Endothelial cell of umbilical vein (primary cell): ENCODE data around the gene G3BP1. TPM values are rescaled to one million over a fixed set of nuclear protein-coding genes. Genes with fewer than 3 reads are reported as not detected.

ENCODE experiments used
- BruUV-seq: library from RNA; stranded (reverse); fragments of 400-500 nt; replicated peaks from 2 replicates; lab custom pipeline; 2021; lab: Mats Ljungman, UMichigan
- CTCF ChIA-PET: fragments of 300-600, 350-600 bp; sonication (Branson Sonifier 250); formaldehyde crosslinking; loops from one replicate; lab custom pipeline; 2021; ENCODE audit warnings: antibody characterized with exemption, inconsistent platforms; lab: Charles Lee
- POLR2A ChIA-PET: fragments of 300-600, 350-600 bp; sonication (Branson Sonifier 250); formaldehyde crosslinking; loops from one replicate; lab custom pipeline; 2021; ENCODE audit warnings: antibody characterized with exemption, inconsistent platforms; lab: Charles Lee
- DNase-seq: peaks from one replicate; pipeline ENCODE4 v3.0.0-alpha.2; 2011; ENCODE audit warnings: low read depth, low spot score
- FAIRE-seq: peaks from 2 replicates; lab custom pipeline; 2011; peaks lifted over from hg19 to GRCh38; lab: Jason Lieb, UNC
- H2AFZ ChIP-seq: 2 replicates; pipeline ENCODE4 v1.6.0; 2012; ENCODE audit warnings: low read depth, low read length, control low read depth, inconsistent platforms
- H3K27ac ChIP-seq: 2 replicates; pipeline ENCODE4 v1.5.1; 2011; ENCODE audit warnings: low read depth, mild to moderate bottlenecking, control low read depth, low read length, moderate library complexity; ENCODE audit not compliant: insufficient read depth
- H3K27me3 ChIP-seq, 2 experiments: 2 replicates each; pipeline versions ENCODE4 v1.6.0 to v1.6.1; 2011; ENCODE audit warnings: low read length in 2 of 2, mixed read lengths in 1 of 2; ENCODE audit not compliant: control insufficient read depth in 2 of 2, insufficient read depth in 2 of 2
- H3K36me3 ChIP-seq, 2 experiments: 2 replicates in 1 of 2; 3 replicates in 1 of 2; pipeline ENCODE4 v1.5.1; 2011; ENCODE audit warnings: low read length in 2 of 2, mild to moderate bottlenecking in 1 of 2, moderate library complexity in 1 of 2; ENCODE audit not compliant: control insufficient read depth in 2 of 2, insufficient read depth in 2 of 2; ENCODE audit errors: extremely low read depth in 1 of 2
- H3K4me1 ChIP-seq: 3 replicates; pipeline ENCODE4 v1.5.1; 2011; ENCODE audit warnings: mild to moderate bottlenecking, low read length; ENCODE audit not compliant: control insufficient read depth, insufficient read depth; ENCODE audit errors: extremely low read depth
- H3K4me2 ChIP-seq: 2 replicates; pipeline ENCODE4 v1.6.1; 2011; ENCODE audit warnings: low read length, control low read depth, mixed read lengths; ENCODE audit not compliant: insufficient read depth
- H3K4me3 ChIP-seq, 3 experiments: fragments of 200-600 bp in 1 of 3; sonication (generic), shearing (Covaris generic) in 1 of 3; replicated peaks in 1 of 3; 2 replicates each; pipeline ENCODE4 v1.5.1; 2011 to 2016; ENCODE audit warnings: control low read depth in 3 of 3, low read length in 3 of 3, mild to moderate bottlenecking in 2 of 3, inconsistent platforms in 1 of 3, low read depth in 1 of 3, moderate library complexity in 1 of 3; ENCODE audit not compliant: insufficient read depth in 1 of 3
- H3K79me2 ChIP-seq: 2 replicates; pipeline ENCODE4 v1.6.0; 2012; ENCODE audit warnings: low read length, inconsistent platforms; ENCODE audit not compliant: control insufficient read depth, insufficient read depth
- H3K9ac ChIP-seq: replicated peaks from 2 replicates; pipeline ENCODE3; 2011; ENCODE audit warnings: low read length, control low read depth; ENCODE audit not compliant: insufficient read depth; ENCODE audit errors: extremely low read depth
- H3K9me1 ChIP-seq: replicated peaks from 3 replicates; pipeline ENCODE4 v1.6.0; 2011; ENCODE audit warnings: mild to moderate bottlenecking, low read length; ENCODE audit not compliant: control insufficient read depth, insufficient read depth; ENCODE audit errors: extremely low read depth
- H3K9me3 ChIP-seq: replicated peaks from 2 replicates; pipeline ENCODE4 v1.5.1; 2012; ENCODE audit warnings: low read length, inconsistent platforms; ENCODE audit not compliant: control insufficient read depth, insufficient read depth
- H4K20me1 ChIP-seq: replicated peaks from 2 replicates; pipeline ENCODE3; 2011; ENCODE audit warnings: mild to moderate bottlenecking, low read length; ENCODE audit not compliant: control insufficient read depth, insufficient read depth; ENCODE audit errors: extremely low read depth
- EZH2 ChIP-seq: IDR thresholded peaks from 2 replicates; pipeline ENCODE4 v1.6.1; 2012; ENCODE audit warnings: borderline replicate concordance, low read depth, mild to moderate bottlenecking, moderate library complexity, low read length, inconsistent platforms; ENCODE audit not compliant: severe bottlenecking
- GATA2 ChIP-seq: IDR thresholded peaks from 2 replicates; pipeline ENCODE4 v1.7.0; 2011; ENCODE audit warnings: low read depth, mild to moderate bottlenecking, moderate library complexity, mixed read lengths, low read length; ENCODE audit not compliant: insufficient read length, insufficient read depth
- JUN ChIP-seq: IDR thresholded peaks from 2 replicates; pipeline ENCODE4 v1.6.1; 2011; ENCODE audit warnings: borderline replicate concordance, low read depth; ENCODE audit not compliant: insufficient read length, insufficient read depth
- MYC ChIP-seq: IDR thresholded peaks from one replicate; pipeline ENCODE4 v1.6.1; 2011; ENCODE audit warnings: mild to moderate bottlenecking, low read depth, low read length
- POLR2A ChIP-seq: IDR thresholded peaks from 2 replicates; pipeline ENCODE4 v1.6.1; 2012; ENCODE audit warnings: low read depth, mild to moderate bottlenecking, control low read depth, low read length
- POLR2AphosphoS5 ChIP-seq: IDR thresholded peaks from 2 replicates; pipeline ENCODE4 v1.6.1; 2012; ENCODE audit warnings: low read depth, mild to moderate bottlenecking, control low read depth, low read length, moderate library complexity; ENCODE audit not compliant: insufficient read depth
- dilution Hi-C: fragments of 300-500 bp; cut with MboI; formaldehyde crosslinking; loops from one replicate; pipeline ENCODE4 v1.15.0; 2019; ENCODE audit warnings: low sequenced_read_pairs; ENCODE audit not compliant: extremely low pct_ligation_motif_present
- intact Hi-C: fragments of 100-400 bp; cut with micrococcal nuclease; formaldehyde crosslinking; loops from one replicate; pipeline ENCODE4 v1.10.0; 2022
- polyA plus RNA-seq, 4 experiments: library from polyadenylated mRNA; depleted of rRNA in 3 of 4; stranded (reverse) in 3 of 4; unstranded in 1 of 4; fragments of >200 nt; gene quantifications; 2 replicates each; pipeline versions ENCODE4 v1.2.1 to v1.2.3, GENCODE V29; 2011 to 2012; ENCODE audit warnings: missing spikeins in 1 of 4
- total RNA-seq: library from RNA; stranded (reverse); gene quantifications from 2 replicates; pipeline ENCODE4 v1.2.3, GENCODE V29; 2021
- TF ChIP-seq, protein P1 (sequence below), 2 donors: IDR thresholded peaks; 1 replicate in 1 of 2; 2 replicates in 1 of 2; pipeline ENCODE4 v1.5.1; 2011; ENCODE audit warnings: low read length in 2 of 2, mild to moderate bottlenecking in 2 of 2, moderate library complexity in 2 of 2, control low read depth in 1 of 2, inconsistent platforms in 1 of 2, low read depth in 1 of 2; ENCODE audit not compliant: insufficient read depth in 1 of 2; ENCODE audit errors: extremely low read depth in 1 of 2

The G3BP1 gene
- total and polyA plus RNA-seq, 2 donors (not counting 3 experiments of a cell fraction or from before 2014, with no cell fraction given): 50.5 to 262 TPM

DNA sequence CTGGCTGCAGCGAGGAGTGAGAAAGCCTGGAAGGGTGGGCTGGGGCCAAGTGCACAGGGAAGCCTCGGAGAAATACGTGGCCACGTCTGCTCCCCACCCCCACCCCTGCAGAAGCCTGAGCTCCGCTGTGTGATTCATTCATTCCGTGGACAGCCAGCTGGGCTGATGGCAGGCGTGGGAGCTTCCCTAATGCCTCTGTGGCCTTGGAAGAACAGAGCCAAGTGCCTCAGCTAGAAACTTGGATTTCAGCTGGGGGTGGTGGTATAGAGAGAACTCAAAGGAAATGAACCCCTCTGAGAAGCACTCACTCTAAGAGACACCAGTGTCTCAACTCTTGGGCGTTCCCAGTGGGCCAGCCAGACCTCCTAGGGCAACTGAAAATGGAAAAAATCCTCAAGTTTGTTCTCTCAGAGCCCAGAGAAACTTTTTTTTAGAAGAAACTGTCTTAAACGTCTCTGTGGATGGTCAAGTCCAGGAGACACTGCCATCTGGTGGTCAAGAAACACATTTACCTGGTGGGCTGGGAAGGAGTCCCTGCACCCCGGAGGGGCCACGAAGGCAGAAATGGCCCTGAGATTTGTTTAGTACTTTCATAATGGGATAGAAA, 31.3 kb upstream of the G3BP1 start:
- Histone ChIP-seq H3K27me3 (no peaks in the 10 kb centered on the region), H3K4me1 (peaks cover 38% of the 10 kb centered on the region), H3K9me1 (no peaks in the 10 kb centered on the region), H3K4me3 (no peak overlapping the region), H3K36me3 (no peaks in the 10 kb centered on the region), H3K79me2 (no peaks in the 10 kb centered on the region), H4K20me1 (no peaks in the 10 kb centered on the region), H3K9me3 (no peaks in the 10 kb centered on the region), H3K4me2 (peak overlapping the region; percentile 45), H3K9ac (peak overlapping the region; percentile 62), H2AFZ (peak overlapping the region; percentile 26), H3K27ac (peak overlapping the region; percentile 88)
- dilution Hi-C loops: no loop called here
- CTCF ChIA-PET: interaction anchor here (0.7 to 10.7 kb wide), 39 partner anchors 9 to 575 kb away, joined by 3 to 323 read pairs (median 8); partner anchors contain the start of genes ATOX1, G3BP1, GM2A and SLC36A1
- intact Hi-C loops: loop anchor here (1.0 to 5.0 kb wide), 8 partner anchors 21 to 423 kb away; partner anchors contain the start of gene SPARC
- POLR2A ChIA-PET: interaction anchor here (0.7 to 3.6 kb wide), 6 partner anchors 54 to 82 kb away, joined by 3 to 16 read pairs (median 8); partner anchors contain the start of gene SPARC
- TF ChIP-seq MYC (no peak), POLR2A (no peak), EZH2 (no peak), GATA2 (no peak), POLR2AphosphoS5 (no peak), JUN (no peak)
- TF ChIP-seq, protein P1, sequence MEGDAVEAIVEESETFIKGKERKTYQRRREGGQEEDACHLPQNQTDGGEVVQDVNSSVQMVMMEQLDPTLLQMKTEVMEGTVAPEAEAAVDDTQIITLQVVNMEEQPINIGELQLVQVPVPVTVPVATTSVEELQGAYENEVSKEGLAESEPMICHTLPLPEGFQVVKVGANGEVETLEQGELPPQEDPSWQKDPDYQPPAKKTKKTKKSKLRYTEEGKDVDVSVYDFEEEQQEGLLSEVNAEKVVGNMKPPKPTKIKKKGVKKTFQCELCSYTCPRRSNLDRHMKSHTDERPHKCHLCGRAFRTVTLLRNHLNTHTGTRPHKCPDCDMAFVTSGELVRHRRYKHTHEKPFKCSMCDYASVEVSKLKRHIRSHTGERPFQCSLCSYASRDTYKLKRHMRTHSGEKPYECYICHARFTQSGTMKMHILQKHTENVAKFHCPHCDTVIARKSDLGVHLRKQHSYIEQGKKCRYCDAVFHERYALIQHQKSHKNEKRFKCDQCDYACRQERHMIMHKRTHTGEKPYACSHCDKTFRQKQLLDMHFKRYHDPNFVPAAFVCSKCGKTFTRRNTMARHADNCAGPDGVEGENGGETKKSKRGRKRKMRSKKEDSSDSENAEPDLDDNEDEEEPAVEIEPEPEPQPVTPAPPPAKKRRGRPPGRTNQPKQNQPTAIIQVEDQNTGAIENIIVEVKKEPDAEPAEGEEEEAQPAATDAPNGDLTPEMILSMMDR (IDR thresholded peaks at IDR 0.05; ENCODE audit: extremely low read depth in 1 of 2, insufficient read depth in 1 of 2, low read depth in 1 of 2, low read length in 2 of 2): peak; percentile 68 to 86
- BruUV-seq: TSS peak; percentile 39
- DNase-seq (peak; percentile 79), FAIRE-seq (peak; percentile 92)
